K562 (cell line): ENCODE measurements around the gene CNNM3. TPM values are rescaled to one million over a fixed set of nuclear protein-coding genes. Genes with fewer than 3 reads are reported as not detected.

Experiments
- BRCA1 ChIP-seq, 2 experiments: fragments of 450-650 bp in 1 of 2; sonication (generic) in 1 of 2; formaldehyde crosslinking in 1 of 2; IDR thresholded peaks; 2 replicates each; pipeline versions ENCODE4 v1.5.0 to v1.6.1; 2017 to 2020; ENCODE audit warnings: mild to moderate bottlenecking in 1 of 2, missing genetic modification reagents in 1 of 2
- ETV6 ChIP-seq, 3 experiments: fragments of 150-350 bp in 1 of 3; sonication (generic) in 1 of 3; formaldehyde crosslinking in 1 of 3; IDR thresholded peaks; 2 replicates each; pipeline versions ENCODE4 v1.6.1 to v1.8.0; 2014 to 2022; ENCODE audit warnings: borderline replicate concordance in 2 of 3, low read depth in 2 of 3, antibody characterized with exemption in 1 of 3, low read length in 1 of 3, mild to moderate bottlenecking in 1 of 3, missing genetic modification reagents in 1 of 3
- HDAC3 ChIP-seq: fragments of 450-650 bp; IDR thresholded peaks from 2 replicates; pipeline ENCODE4 v1.6.1; 2018; ENCODE audit warnings: borderline replicate concordance, mild to moderate bottlenecking, moderate library complexity; ENCODE audit not compliant: partially characterized antibody
- KAT7 ChIP-seq: sonication (generic); formaldehyde crosslinking; IDR thresholded peaks from 2 replicates; pipeline ENCODE4 v1.8.0; 2022; ENCODE audit warnings: missing genetic modification reagents, mild to moderate bottlenecking, borderline replicate concordance
- KLF1 ChIP-seq: fragments of 450-650 bp; IDR thresholded peaks from 2 replicates; pipeline ENCODE4 v1.6.1; 2016; ENCODE audit warnings: missing genetic modification characterization, missing compliant biosample characterization
- MXI1 ChIP-seq: IDR thresholded peaks from 2 replicates; pipeline ENCODE4 v1.6.1; 2011; ENCODE audit warnings: low read depth, mild to moderate bottlenecking, improper control_type of control experiment, low read length
- PHF8 ChIP-seq: fragments of 200-600 bp; sonication (generic); IDR thresholded peaks from 2 replicates; pipeline ENCODE4 v1.6.1; 2012; ENCODE audit warnings: mixed run types, mild to moderate bottlenecking, inconsistent platforms, low read length, moderate library complexity, borderline replicate concordance
- RBM25 ChIP-seq: fragments of 200-400 bp; formaldehyde crosslinking; IDR thresholded peaks from 2 replicates; pipeline ENCODE4 v1.6.1; 2018; ENCODE audit warnings: low read length, low read depth, moderate library complexity; ENCODE audit not compliant: severe bottlenecking
- TARDBP ChIP-seq: fragments of 450-650 bp; IDR thresholded peaks from 2 replicates; pipeline ENCODE4 v1.6.1; 2016
- ZBTB17 ChIP-seq: fragments of 450-650 bp; formaldehyde crosslinking; IDR thresholded peaks from 2 replicates; pipeline ENCODE4 v1.4.0; 2020; ENCODE audit warnings: mild to moderate bottlenecking
- ZC3H8 ChIP-seq: fragments of 450-650 bp; IDR thresholded peaks from 2 replicates; pipeline ENCODE4 v1.6.1; 2017
- ZEB2 ChIP-seq: fragments of 450-650 bp; IDR thresholded peaks from 2 replicates; pipeline ENCODE4 v1.6.1; 2016
- ZNF146 ChIP-seq: IDR thresholded peaks from one replicate; pipeline ENCODE4 v1.6.1; 2018; ENCODE audit warnings: missing compliant biosample characterization; ENCODE audit not compliant: unreplicated experiment
- ZNF224 ChIP-seq: sonication (generic); formaldehyde crosslinking; IDR thresholded peaks from 2 replicates; pipeline ENCODE4 v1.8.0; 2022; ENCODE audit warnings: mild to moderate bottlenecking, missing genetic modification reagents
- ZNF3 ChIP-seq: fragments of 250-450 bp; sonication (Bioruptor Pico); IDR thresholded peaks from 2 replicates; pipeline ENCODE4 v1.5.0; 2021; ENCODE audit warnings: mild to moderate bottlenecking, moderate library complexity
- ZNF644 ChIP-seq: fragments of 200-800 bp; sonication (Bioruptor generic); IDR thresholded peaks from 2 replicates; pipeline ENCODE4 v1.6.1; 2016; ENCODE audit warnings: low read depth, missing genetic modification characterization, missing compliant biosample characterization
- polyA plus RNA-seq, 8 experiments: library from polyadenylated mRNA; depleted of rRNA in 4 of 8; stranded (reverse) in 5 of 8; unstranded in 3 of 8; fragments of >200 nt; fragmentation: Nextera tagmentation in 2 of 8; fragmentation: Illumina TruSeq in 1 of 8; extraction: Ambion mirVana in 2 of 8; extraction: Trizol in 1 of 8; gene quantifications; 2 replicates each; pipeline versions ENCODE4 v1.2.1 to v1.2.3, GENCODE V29; 2011 to 2014; ENCODE audit warnings: inconsistent platforms in 1 of 8, missing spikeins in 1 of 8
- total RNA-seq, 7 experiments: library from RNA; depleted of rRNA in 6 of 7; stranded (reverse); fragments of >200 nt in 6 of 7; fragmentation: Illumina TruSeq in 2 of 7; extraction: Trizol in 2 of 7; gene quantifications; 2 replicates each; pipeline versions ENCODE4 v1.2.1 to v1.2.3, GENCODE V29; 2011 to 2021; ENCODE audit warnings: low replicate concordance in 1 of 7
- TF ChIP-seq, protein P1 (sequence below), 2 experiments: fragments of 450-650 bp; IDR thresholded peaks; 2 replicates each; pipeline ENCODE4 v1.6.1; 2018; ENCODE audit warnings: mild to moderate bottlenecking in 2 of 2, low read depth in 1 of 2; ENCODE audit not compliant: partially characterized antibody in 2 of 2
- TF ChIP-seq, protein P2 (sequence below): fragments of 250-450 bp; sonication (Bioruptor Pico); IDR thresholded peaks from 2 replicates; pipeline ENCODE4 v1.6.1; 2021; ENCODE audit warnings: mild to moderate bottlenecking
- TF ChIP-seq, protein P3 (sequence below): IDR thresholded peaks from 2 replicates; pipeline ENCODE4 v1.6.1; 2016; ENCODE audit warnings: missing genetic modification characterization, missing compliant biosample characterization

The CNNM3 gene
- total and polyA plus RNA-seq, 9 of the 15 experiments (the other 6 are each of a cell fraction or from before 2014, with no cell fraction given), result 1.4 to 16.9 (median 6.5) TPM

DNA sequence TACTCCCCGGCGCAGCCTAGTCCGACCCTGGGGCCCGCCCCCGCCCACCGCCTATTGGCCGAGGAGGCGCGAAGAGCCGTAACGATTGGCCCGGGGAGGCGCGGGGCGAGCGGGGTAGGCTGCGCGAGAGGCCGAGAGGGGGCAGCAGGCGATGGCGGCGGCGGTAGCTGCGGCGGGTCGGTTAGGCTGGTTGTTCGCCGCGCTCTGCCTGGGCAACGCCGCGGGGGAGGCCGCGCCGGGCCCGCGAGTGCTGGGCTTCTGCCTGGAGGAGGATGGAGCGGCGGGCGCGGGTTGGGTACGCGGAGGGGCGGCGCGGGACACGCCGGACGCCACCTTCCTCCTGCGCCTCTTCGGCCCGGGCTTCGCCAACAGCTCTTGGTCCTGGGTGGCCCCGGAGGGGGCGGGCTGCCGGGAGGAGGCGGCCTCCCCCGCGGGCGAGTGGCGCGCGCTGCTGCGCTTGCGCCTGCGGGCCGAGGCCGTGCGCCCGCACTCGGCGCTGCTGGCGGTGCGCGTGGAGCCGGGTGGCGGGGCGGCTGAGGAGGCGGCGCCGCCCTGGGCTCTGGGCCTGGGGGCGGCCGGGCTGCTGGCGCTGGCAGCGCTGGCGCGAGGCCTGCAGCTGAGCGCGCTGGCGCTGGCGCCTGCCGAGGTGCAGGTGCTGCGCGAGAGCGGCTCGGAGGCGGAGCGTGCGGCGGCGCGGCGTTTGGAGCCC is at the start of gene CNNM3 (continued):
- TF ChIP-seq ZNF3, result no peak
- TF ChIP-seq, protein P1, sequence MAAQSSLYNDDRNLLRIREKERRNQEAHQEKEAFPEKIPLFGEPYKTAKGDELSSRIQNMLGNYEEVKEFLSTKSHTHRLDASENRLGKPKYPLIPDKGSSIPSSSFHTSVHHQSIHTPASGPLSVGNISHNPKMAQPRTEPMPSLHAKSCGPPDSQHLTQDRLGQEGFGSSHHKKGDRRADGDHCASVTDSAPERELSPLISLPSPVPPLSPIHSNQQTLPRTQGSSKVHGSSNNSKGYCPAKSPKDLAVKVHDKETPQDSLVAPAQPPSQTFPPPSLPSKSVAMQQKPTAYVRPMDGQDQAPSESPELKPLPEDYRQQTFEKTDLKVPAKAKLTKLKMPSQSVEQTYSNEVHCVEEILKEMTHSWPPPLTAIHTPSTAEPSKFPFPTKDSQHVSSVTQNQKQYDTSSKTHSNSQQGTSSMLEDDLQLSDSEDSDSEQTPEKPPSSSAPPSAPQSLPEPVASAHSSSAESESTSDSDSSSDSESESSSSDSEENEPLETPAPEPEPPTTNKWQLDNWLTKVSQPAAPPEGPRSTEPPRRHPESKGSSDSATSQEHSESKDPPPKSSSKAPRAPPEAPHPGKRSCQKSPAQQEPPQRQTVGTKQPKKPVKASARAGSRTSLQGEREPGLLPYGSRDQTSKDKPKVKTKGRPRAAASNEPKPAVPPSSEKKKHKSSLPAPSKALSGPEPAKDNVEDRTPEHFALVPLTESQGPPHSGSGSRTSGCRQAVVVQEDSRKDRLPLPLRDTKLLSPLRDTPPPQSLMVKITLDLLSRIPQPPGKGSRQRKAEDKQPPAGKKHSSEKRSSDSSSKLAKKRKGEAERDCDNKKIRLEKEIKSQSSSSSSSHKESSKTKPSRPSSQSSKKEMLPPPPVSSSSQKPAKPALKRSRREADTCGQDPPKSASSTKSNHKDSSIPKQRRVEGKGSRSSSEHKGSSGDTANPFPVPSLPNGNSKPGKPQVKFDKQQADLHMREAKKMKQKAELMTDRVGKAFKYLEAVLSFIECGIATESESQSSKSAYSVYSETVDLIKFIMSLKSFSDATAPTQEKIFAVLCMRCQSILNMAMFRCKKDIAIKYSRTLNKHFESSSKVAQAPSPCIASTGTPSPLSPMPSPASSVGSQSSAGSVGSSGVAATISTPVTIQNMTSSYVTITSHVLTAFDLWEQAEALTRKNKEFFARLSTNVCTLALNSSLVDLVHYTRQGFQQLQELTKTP (IDR thresholded peaks at IDR 0.05; ENCODE audit: low read depth in 1 of 2, partially characterized antibody in 2 of 2), result no peak
- TF ChIP-seq MXI1, result no peak
- no peak for TF ChIP-seq KAT7 (CRISPR knock-in tag)
- TF ChIP-seq, protein P2, sequence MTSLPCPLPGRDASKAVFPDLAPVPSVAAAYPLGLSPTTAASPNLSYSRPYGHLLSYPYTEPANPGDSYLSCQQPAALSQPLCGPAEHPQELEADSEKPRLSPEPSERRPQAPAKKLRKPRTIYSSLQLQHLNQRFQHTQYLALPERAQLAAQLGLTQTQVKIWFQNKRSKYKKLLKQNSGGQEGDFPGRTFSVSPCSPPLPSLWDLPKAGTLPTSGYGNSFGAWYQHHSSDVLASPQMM, result no peak
- no peak for TF ChIP-seq HDAC3
- no peak for TF ChIP-seq ZNF644
- TF ChIP-seq ZBTB17 (CRISPR knock-in tag), result 0 out of 2 replicates have a peak, but pooled peaks have one; percentile 43
- no peak for TF ChIP-seq BRCA1 (IDR thresholded peaks at IDR 0.05)
- TF ChIP-seq BRCA1 (CRISPR knock-in tag; IDR thresholded peaks at IDR 0.05), result no peak
- peak; percentile 28; the same call in 1 of the 2 replicates for TF ChIP-seq KLF1 (tag)
- TF ChIP-seq ETV6 (IDR thresholded peaks at IDR 0.05; ENCODE audit: borderline replicate concordance in 1 of 2, low read depth in 2 of 2, low read length in 1 of 2), result no peak
- no peak for TF ChIP-seq ETV6 (CRISPR knock-in tag; IDR thresholded peaks at IDR 0.05; ENCODE audit: borderline replicate concordance)
- TF ChIP-seq ZNF224, result no peak
- no peak for TF ChIP-seq ZC3H8
- peak; percentile 100 for TF ChIP-seq RBM25
- TF ChIP-seq ZEB2, result no peak
- peak; percentile 64 for TF ChIP-seq TARDBP
- TF ChIP-seq, protein P3, sequence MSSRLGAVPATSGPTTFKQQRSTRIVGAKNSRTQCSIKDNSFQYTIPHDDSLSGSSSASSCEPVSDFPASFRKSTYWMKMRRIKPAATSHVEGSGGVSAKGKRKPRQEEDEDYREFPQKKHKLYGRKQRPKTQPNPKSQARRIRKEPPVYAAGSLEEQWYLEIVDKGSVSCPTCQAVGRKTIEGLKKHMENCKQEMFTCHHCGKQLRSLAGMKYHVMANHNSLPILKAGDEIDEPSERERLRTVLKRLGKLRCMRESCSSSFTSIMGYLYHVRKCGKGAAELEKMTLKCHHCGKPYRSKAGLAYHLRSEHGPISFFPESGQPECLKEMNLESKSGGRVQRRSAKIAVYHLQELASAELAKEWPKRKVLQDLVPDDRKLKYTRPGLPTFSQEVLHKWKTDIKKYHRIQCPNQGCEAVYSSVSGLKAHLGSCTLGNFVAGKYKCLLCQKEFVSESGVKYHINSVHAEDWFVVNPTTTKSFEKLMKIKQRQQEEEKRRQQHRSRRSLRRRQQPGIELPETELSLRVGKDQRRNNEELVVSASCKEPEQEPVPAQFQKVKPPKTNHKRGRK, result no peak
- no peak for TF ChIP-seq ZNF146
- TF ChIP-seq PHF8, result peak; percentile 89; the same call in 1 of the 2 replicates
